ENCODE results near the gene TGM5. TPM values are rescaled to one million over a fixed set of nuclear protein-coding genes. Genes with fewer than 3 reads are reported as not detected.
A peak's percentile ranks its signal among the peaks of the same experiment; 100 is the strongest.
"Not testable (repeated sequence)": the region's sequence is repeated elsewhere in the genome, so short reads cannot be mapped to it uniquely, and the experiment has no call there.

The TGM5 gene
- total RNA-seq, 1 donor from 2014 or later: not detected

DNA sequence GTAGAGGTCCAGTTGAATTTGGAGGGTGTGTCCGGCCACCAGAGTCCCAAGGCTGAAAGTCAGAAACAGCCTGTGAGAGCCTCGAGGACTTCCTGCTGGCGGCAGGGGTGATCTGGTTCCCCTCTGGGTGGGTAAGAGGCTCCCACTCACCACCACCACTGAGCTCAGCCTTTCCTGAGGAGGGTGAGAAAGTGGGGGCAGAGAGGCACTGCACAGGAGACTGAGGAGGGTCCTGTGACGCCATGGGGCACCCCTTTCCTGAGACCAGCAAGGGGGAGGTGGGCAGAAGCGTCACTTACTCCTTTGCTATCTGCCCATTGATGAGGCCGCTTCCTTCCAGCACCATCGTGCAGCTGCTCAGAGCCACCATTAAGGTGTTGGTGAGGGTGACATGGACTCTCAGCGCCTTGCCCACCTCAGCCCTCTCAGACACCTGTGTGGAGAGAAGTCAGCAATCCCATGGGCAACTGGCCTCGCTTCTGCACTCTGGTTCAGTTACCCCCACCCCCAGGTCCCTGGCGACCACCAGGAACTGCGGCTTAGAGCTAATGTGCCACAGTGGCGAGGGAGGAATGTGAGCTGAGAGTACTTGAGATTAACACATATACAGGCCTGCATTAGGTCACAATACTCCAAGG lies 10.0 kb upstream of the TGM5 start:
- Mint-ChIP-seq H3K9me3 (ENCODE audit: unreplicated experiment) (no peaks in the 10 kb centered on the region), H3K4me3 (ENCODE audit: unreplicated experiment) (no peak overlapping the region), H3K27ac (ENCODE audit: unreplicated experiment) (no peak overlapping the region), H3K27me3 (ENCODE audit: unreplicated experiment) (peaks cover 6% of the 10 kb centered on the region), H3K36me3 (ENCODE audit: low read depth, unreplicated experiment) (peaks cover 8% of the 10 kb centered on the region), H3K4me1 (ENCODE audit: unreplicated experiment) (peaks cover 3% of the 10 kb centered on the region)
- TF ChIP-seq CTCF (IDR thresholded peaks at IDR 0.05; ENCODE audit: unreplicated experiment): no peak
- no peak for DNase-seq (ENCODE audit: low spot score)

DNA sequence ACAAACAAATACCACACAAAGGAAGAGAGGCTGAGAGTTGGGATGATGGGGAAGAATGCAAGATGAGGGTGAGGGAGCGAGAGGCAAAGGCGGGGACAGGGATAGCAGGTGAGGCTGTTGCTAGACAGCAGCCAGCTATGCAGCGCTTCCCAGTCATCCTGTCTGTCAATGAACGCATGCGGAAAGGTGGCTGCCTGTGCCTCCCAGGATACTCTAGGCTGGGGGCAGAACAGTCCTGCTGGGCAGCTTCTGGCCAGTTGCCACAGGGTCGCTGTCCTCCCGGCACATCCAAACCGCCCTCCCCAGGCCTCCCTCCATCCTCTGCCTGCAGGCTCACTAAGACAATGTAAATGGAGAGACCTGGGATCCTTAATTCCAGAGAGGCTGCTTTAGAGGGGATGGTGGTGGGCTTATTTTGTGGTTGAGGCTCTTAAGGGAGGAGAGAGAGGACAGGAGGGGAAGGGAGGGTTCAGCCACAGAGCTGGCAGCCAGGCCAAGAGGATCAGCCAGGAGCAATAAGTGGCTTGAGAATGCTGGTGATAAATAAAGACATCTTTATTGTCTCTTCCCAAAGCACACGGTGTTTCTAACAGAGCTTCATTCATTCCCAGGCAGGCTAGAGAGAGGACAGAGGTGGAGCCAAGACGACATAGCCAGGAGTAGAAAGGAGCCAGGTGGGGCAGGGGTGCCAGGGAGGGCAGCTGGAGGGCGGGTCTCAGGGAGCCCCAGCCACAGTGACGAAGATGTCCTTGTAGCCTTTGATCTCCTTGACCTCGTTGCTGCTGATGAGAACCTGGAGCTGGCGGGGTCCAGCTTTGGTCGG lies 9.2 kb upstream of the TGM5 start:
- Mint-ChIP-seq H3K4me1 (ENCODE audit: unreplicated experiment) (peaks cover 3% of the 10 kb centered on the region), H3K4me3 (ENCODE audit: unreplicated experiment) (no peak overlapping the region), H3K36me3 (ENCODE audit: low read depth, unreplicated experiment) (peaks cover 8% of the 10 kb centered on the region), H3K9me3 (ENCODE audit: unreplicated experiment) (no peaks in the 10 kb centered on the region), H3K27ac (ENCODE audit: unreplicated experiment) (peak overlapping the region; percentile 61), H3K27me3 (ENCODE audit: unreplicated experiment) (peaks cover 6% of the 10 kb centered on the region)
- DNase-seq (ENCODE audit: low spot score): no peak
- no peak for TF ChIP-seq CTCF (IDR thresholded peaks at IDR 0.05; ENCODE audit: unreplicated experiment)

DNA sequence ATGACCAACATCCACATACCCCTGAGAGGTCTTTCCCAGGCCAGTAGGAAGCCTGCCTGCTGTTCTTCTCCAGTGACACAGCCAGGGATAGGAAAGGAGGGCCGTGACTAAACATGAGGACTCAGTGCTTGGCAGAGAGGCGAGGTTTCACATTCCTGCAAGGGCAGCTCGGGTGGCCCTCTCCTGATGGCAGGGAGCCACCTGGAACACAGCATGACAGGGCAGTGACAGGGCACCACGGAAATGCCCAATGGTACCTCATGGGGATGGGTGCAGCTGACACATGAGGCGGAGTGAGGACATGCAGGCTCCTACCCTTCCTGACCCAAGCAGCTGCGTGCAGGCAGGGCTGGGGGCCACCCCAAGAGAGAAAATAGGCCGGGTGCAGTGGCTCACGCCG lies 7.4 kb upstream of the TGM5 start:
- peaks cover 8% of the 10 kb centered on the region for H3K36me3 Mint-ChIP-seq (ENCODE audit: low read depth, unreplicated experiment)
- no peak for DNase-seq (ENCODE audit: low spot score)
- TF ChIP-seq CTCF (IDR thresholded peaks at IDR 0.05; ENCODE audit: unreplicated experiment): no peak
- H3K4me3 Mint-ChIP-seq (ENCODE audit: unreplicated experiment): no peak overlapping the region
- peaks cover 7% of the 10 kb centered on the region for H3K27me3 Mint-ChIP-seq (ENCODE audit: unreplicated experiment)
- peaks cover 3% of the 10 kb centered on the region for H3K4me1 Mint-ChIP-seq (ENCODE audit: unreplicated experiment)
- H3K9me3 Mint-ChIP-seq (ENCODE audit: unreplicated experiment): no peaks in the 10 kb centered on the region
- no peak overlapping the region for H3K27ac Mint-ChIP-seq (ENCODE audit: unreplicated experiment)

GRCh38 chr15:43273243-43273642 lies 6.5 kb upstream of the TGM5 start:
- H3K27ac Mint-ChIP-seq (ENCODE audit: unreplicated experiment): no peak overlapping the region
- H3K4me3 Mint-ChIP-seq (ENCODE audit: unreplicated experiment): no peak overlapping the region
- no peak for TF ChIP-seq CTCF (IDR thresholded peaks at IDR 0.05; ENCODE audit: unreplicated experiment)
- peaks cover 6% of the 10 kb centered on the region for H3K36me3 Mint-ChIP-seq (ENCODE audit: low read depth, unreplicated experiment)
- H3K27me3 Mint-ChIP-seq (ENCODE audit: unreplicated experiment): peaks cover 3% of the 10 kb centered on the region
- H3K9me3 Mint-ChIP-seq (ENCODE audit: unreplicated experiment): no peaks in the 10 kb centered on the region
- peaks cover 3% of the 10 kb centered on the region for H3K4me1 Mint-ChIP-seq (ENCODE audit: unreplicated experiment)
- DNase-seq (ENCODE audit: low spot score): no peak

DNA sequence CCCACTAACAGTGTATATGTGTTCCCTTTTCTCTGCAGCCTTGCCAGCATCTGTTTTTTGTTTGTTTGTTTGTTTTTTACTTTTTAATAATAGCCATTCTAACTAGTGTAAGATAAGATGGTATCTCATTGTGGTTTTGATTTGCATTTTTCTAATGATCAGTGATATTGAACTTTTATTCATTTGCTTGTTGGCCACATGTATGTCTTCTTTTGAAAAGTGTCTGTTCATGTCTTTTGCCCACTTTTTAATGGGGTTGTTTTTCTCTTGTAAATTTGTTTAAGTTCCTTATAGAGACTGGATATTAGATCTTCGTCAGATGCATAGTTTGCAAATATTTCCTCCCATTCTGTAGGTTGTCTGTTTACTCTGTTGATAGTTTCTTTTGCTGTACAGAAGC lies 5.2 kb upstream of the TGM5 start:
- H3K4me1 Mint-ChIP-seq (ENCODE audit: unreplicated experiment); H3K27ac Mint-ChIP-seq (ENCODE audit: unreplicated experiment); DNase-seq (ENCODE audit: low spot score); H3K9me3 Mint-ChIP-seq (ENCODE audit: unreplicated experiment); H3K27me3 Mint-ChIP-seq (ENCODE audit: unreplicated experiment); H3K4me3 Mint-ChIP-seq (ENCODE audit: unreplicated experiment); H3K36me3 Mint-ChIP-seq (ENCODE audit: low read depth, unreplicated experiment): not testable (repeated sequence)
